ENCODE results near the gene CEBPG.

DNA sequence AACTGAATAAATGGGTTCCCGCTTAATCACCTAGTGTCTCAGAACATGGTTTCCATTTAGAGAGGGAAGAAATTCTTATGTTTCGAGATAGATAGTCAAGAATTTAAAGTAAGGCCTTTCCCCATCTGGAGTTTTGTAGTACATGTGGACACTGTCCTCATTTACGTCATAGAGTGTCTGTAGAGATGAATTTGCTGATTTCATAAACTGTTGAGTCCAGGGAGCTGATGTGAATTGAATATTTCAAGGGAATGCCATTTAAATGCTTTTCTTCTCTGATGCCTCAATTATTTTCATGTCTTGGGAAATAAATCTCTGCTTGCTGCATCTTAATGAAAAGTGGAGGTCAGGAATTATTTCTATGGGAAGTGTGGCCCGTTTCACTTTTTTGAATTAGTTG lies 9.5 kb downstream of the CEBPG start:
- TF ChIP-seq, protein P1, sequence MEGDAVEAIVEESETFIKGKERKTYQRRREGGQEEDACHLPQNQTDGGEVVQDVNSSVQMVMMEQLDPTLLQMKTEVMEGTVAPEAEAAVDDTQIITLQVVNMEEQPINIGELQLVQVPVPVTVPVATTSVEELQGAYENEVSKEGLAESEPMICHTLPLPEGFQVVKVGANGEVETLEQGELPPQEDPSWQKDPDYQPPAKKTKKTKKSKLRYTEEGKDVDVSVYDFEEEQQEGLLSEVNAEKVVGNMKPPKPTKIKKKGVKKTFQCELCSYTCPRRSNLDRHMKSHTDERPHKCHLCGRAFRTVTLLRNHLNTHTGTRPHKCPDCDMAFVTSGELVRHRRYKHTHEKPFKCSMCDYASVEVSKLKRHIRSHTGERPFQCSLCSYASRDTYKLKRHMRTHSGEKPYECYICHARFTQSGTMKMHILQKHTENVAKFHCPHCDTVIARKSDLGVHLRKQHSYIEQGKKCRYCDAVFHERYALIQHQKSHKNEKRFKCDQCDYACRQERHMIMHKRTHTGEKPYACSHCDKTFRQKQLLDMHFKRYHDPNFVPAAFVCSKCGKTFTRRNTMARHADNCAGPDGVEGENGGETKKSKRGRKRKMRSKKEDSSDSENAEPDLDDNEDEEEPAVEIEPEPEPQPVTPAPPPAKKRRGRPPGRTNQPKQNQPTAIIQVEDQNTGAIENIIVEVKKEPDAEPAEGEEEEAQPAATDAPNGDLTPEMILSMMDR (IDR thresholded peaks at IDR 0.05), result no peak
- no peak for TF ChIP-seq POLR2A (IDR thresholded peaks at IDR 0.05)
- TF ChIP-seq POLR2AphosphoS5 (IDR thresholded peaks at IDR 0.05), result no peak
- no peak for TF ChIP-seq EP300 (IDR thresholded peaks at IDR 0.05)
